WTC11 (cell line): Measurements from ENCODE around the gene TGM2. TPM values are rescaled to one million over a fixed set of nuclear protein-coding genes. Genes with fewer than 3 reads are reported as not detected.

Experiments used
- ATAC-seq: fragments of 200-7000 bp; cut with Tn5 transposase; 2 replicates; pipeline ENCODE4 v1.10.0; 2021; ENCODE audit warnings: mild to moderate bottlenecking, moderate library complexity
- CTCF ChIA-PET: fragments of 300-600 bp; sonication (Branson Sonifier 250); formaldehyde crosslinking; loops from one replicate; lab custom pipeline; 2021; ENCODE audit warnings: antibody characterized with exemption; lab: Charles Lee
- POLR2A ChIA-PET: fragments of 350-600 bp; sonication (Branson Sonifier 250); formaldehyde crosslinking; loops from one replicate; lab custom pipeline; 2021; ENCODE audit warnings: antibody characterized with exemption; lab: Charles Lee
- DNase-seq: peaks from one replicate; pipeline ENCODE4 v3.0.0; 2021; ENCODE audit warnings: low spot score
- H3K27ac Mint-ChIP-seq: 2 replicates; pipeline ENCODE4 v1.8.0; 2021; ENCODE audit warnings: mixed read lengths
- H3K27me3 Mint-ChIP-seq: 2 replicates; pipeline ENCODE4 v1.8.0; 2021; ENCODE audit warnings: low read depth, mild to moderate bottlenecking, moderate library complexity, mixed read lengths
- H3K36me3 Mint-ChIP-seq: 2 replicates; pipeline ENCODE4 v1.8.0; 2021; ENCODE audit warnings: mixed read lengths
- H3K4me1 Mint-ChIP-seq: 2 replicates; pipeline ENCODE4 v1.8.0; 2022; ENCODE audit warnings: mixed read lengths
- H3K4me3 Mint-ChIP-seq: 2 replicates; pipeline ENCODE4 v1.8.0; 2021; ENCODE audit warnings: mild to moderate bottlenecking, moderate library complexity, mixed read lengths
- H3K9me3 Mint-ChIP-seq: 2 replicates; pipeline ENCODE4 v1.8.0; 2021; ENCODE audit warnings: mixed read lengths
- CDX4 ChIP-seq: fragments of 250-450 bp; sonication (Bioruptor Pico); IDR thresholded peaks from 2 replicates; pipeline ENCODE4 v1.9.0; 2021; ENCODE audit warnings: moderate library complexity, mild to moderate bottlenecking, inconsistent platforms, borderline replicate concordance
- CREM ChIP-seq: sonication (generic); formaldehyde crosslinking; IDR thresholded peaks from 2 replicates; pipeline ENCODE4 v1.8.1; 2022; ENCODE audit warnings: mild to moderate bottlenecking, missing genetic modification reagents, moderate library complexity
- CTCF ChIP-seq: fragments of 200-600 bp; IDR thresholded peaks from 2 replicates; pipeline ENCODE4 v1.8.0; 2022; ENCODE audit warnings: antibody characterized with exemption
- MAX ChIP-seq: sonication (generic); formaldehyde crosslinking; IDR thresholded peaks from 2 replicates; pipeline ENCODE4 v1.8.0; 2022; ENCODE audit warnings: mild to moderate bottlenecking, missing genetic modification reagents
- MYBL2 ChIP-seq: sonication (generic); formaldehyde crosslinking; IDR thresholded peaks from 2 replicates; pipeline ENCODE4 v1.8.1; 2023; ENCODE audit warnings: mild to moderate bottlenecking, moderate library complexity, missing genetic modification reagents
- NFE2L1 ChIP-seq: sonication (generic); formaldehyde crosslinking; IDR thresholded peaks from 2 replicates; pipeline ENCODE4 v1.8.1; 2023; ENCODE audit warnings: missing genetic modification reagents
- NFYB ChIP-seq: sonication (generic); formaldehyde crosslinking; conservative IDR thresholded peaks from 2 replicates; pipeline ENCODE4 v1.8.0; 2022; ENCODE audit warnings: low read depth, missing genetic modification reagents
- NR3C1 ChIP-seq: sonication (generic); formaldehyde crosslinking; conservative IDR thresholded peaks from 2 replicates; pipeline ENCODE4 v1.8.1; 2023; ENCODE audit warnings: low read depth, mild to moderate bottlenecking, missing genetic modification reagents
- PRRX2 ChIP-seq: fragments of 250-450 bp; sonication (Bioruptor Pico); IDR thresholded peaks from 2 replicates; pipeline ENCODE4 v1.8.0; 2021; ENCODE audit warnings: mild to moderate bottlenecking
- RELA ChIP-seq: sonication (generic); formaldehyde crosslinking; IDR thresholded peaks from 2 replicates; pipeline ENCODE4 v1.8.1; 2022; ENCODE audit warnings: missing genetic modification reagents, mild to moderate bottlenecking, borderline replicate concordance
- SMAD3 ChIP-seq: sonication (generic); formaldehyde crosslinking; IDR thresholded peaks from 2 replicates; pipeline ENCODE4 v1.8.0; 2022; ENCODE audit warnings: missing genetic modification reagents, mild to moderate bottlenecking, borderline replicate concordance
- SMAD4 ChIP-seq: sonication (generic); formaldehyde crosslinking; IDR thresholded peaks from 2 replicates; pipeline ENCODE4 v1.8.0; 2022; ENCODE audit warnings: mild to moderate bottlenecking, missing genetic modification reagents
- STAT6 ChIP-seq: sonication (generic); formaldehyde crosslinking; conservative IDR thresholded peaks from 2 replicates; pipeline ENCODE4 v1.8.1; 2023; ENCODE audit warnings: mild to moderate bottlenecking, low read depth, missing genetic modification reagents, moderate library complexity
- TEAD4 ChIP-seq: sonication (generic); formaldehyde crosslinking; IDR thresholded peaks from 2 replicates; pipeline ENCODE4 v1.8.0; 2022; ENCODE audit warnings: mild to moderate bottlenecking, missing genetic modification reagents
- USF1 ChIP-seq: sonication (generic); formaldehyde crosslinking; IDR thresholded peaks from 2 replicates; pipeline ENCODE4 v1.8.0; 2022; ENCODE audit warnings: mild to moderate bottlenecking, missing genetic modification reagents
- ZNF121 ChIP-seq: sonication (generic); formaldehyde crosslinking; IDR thresholded peaks from 2 replicates; pipeline ENCODE4 v1.8.0; 2023; ENCODE audit warnings: missing genetic modification reagents
- ZNF138 ChIP-seq: sonication (generic); formaldehyde crosslinking; conservative IDR thresholded peaks from 2 replicates; pipeline ENCODE4 v1.8.1; 2022; ENCODE audit warnings: mild to moderate bottlenecking, moderate library complexity, missing genetic modification reagents
- ZNF219 ChIP-seq: sonication (generic); formaldehyde crosslinking; IDR thresholded peaks from 2 replicates; pipeline ENCODE4 v1.8.0; 2023; ENCODE audit warnings: missing genetic modification reagents, mild to moderate bottlenecking, borderline replicate concordance
- ZNF671 ChIP-seq: fragments of 250-450 bp; sonication (Bioruptor Pico); IDR thresholded peaks from 2 replicates; pipeline ENCODE4 v1.8.0; 2021; ENCODE audit warnings: mild to moderate bottlenecking
- total RNA-seq: library from RNA; stranded (reverse); gene quantifications from 3 replicates; pipeline ENCODE4 v1.2.3, GENCODE V29; 2021
- TF ChIP-seq, protein P1 (sequence below): sonication (generic); formaldehyde crosslinking; IDR thresholded peaks from 2 replicates; pipeline ENCODE4 v1.8.1; 2023; ENCODE audit warnings: mild to moderate bottlenecking, missing genetic modification reagents, moderate library complexity
- TF ChIP-seq, protein P2 (sequence below): fragments of 250-450 bp; sonication (Bioruptor Pico); conservative IDR thresholded peaks from 2 replicates; pipeline ENCODE4 v1.9.0; 2021; ENCODE audit warnings: mild to moderate bottlenecking
- TF ChIP-seq, protein P3 (sequence below): sonication (generic); formaldehyde crosslinking; IDR thresholded peaks from 2 replicates; pipeline ENCODE4 v1.8.1; 2023; ENCODE audit warnings: mild to moderate bottlenecking, moderate library complexity, missing genetic modification reagents
- TF ChIP-seq, protein P4 (sequence below): sonication (generic); formaldehyde crosslinking; IDR thresholded peaks from 2 replicates; pipeline ENCODE4 v1.8.0; 2022; ENCODE audit warnings: missing genetic modification reagents

The TGM2 gene
- total RNA-seq, 1 experiment from 2014 or later, result 1.5 TPM

DNA sequence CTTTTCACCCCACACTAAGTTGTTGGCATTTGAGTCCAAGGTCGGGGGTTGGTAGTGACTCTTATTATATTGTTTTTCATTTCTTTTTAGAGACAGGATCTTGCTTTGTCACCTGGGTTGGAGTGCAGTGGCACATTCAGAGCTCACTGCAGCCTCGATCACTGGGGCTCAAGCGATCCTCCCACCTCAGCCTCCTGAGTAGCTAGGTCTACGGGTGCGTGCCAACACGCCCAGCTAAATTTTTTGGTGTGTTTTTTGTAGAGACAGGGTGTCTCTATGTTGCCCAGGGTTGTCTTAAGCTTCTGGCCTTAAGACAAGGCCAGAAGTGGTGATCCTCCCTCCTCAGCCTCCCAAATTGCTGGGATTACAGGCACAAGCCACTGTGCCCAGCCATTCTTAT, 25.1 kb upstream of the TGM2 start (continued):
- TF ChIP-seq MAX (no peak), SMAD3 (CRISPR knock-in tag) (no peak), NFYB (CRISPR knock-in tag) (no peak), NR3C1 (CRISPR knock-in tag) (no peak), TEAD4 (CRISPR knock-in tag) (no peak), STAT6 (no peak), CDX4 (CRISPR knock-in tag) (no peak), CTCF (no peak), ZNF121 (CRISPR knock-in tag) (no peak), USF1 (CRISPR knock-in tag) (no peak), MYBL2 (no peak)
- TF ChIP-seq, protein P1, sequence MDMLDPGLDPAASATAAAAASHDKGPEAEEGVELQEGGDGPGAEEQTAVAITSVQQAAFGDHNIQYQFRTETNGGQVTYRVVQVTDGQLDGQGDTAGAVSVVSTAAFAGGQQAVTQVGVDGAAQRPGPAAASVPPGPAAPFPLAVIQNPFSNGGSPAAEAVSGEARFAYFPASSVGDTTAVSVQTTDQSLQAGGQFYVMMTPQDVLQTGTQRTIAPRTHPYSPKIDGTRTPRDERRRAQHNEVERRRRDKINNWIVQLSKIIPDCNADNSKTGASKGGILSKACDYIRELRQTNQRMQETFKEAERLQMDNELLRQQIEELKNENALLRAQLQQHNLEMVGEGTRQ, result no peak
- TF ChIP-seq, protein P2, sequence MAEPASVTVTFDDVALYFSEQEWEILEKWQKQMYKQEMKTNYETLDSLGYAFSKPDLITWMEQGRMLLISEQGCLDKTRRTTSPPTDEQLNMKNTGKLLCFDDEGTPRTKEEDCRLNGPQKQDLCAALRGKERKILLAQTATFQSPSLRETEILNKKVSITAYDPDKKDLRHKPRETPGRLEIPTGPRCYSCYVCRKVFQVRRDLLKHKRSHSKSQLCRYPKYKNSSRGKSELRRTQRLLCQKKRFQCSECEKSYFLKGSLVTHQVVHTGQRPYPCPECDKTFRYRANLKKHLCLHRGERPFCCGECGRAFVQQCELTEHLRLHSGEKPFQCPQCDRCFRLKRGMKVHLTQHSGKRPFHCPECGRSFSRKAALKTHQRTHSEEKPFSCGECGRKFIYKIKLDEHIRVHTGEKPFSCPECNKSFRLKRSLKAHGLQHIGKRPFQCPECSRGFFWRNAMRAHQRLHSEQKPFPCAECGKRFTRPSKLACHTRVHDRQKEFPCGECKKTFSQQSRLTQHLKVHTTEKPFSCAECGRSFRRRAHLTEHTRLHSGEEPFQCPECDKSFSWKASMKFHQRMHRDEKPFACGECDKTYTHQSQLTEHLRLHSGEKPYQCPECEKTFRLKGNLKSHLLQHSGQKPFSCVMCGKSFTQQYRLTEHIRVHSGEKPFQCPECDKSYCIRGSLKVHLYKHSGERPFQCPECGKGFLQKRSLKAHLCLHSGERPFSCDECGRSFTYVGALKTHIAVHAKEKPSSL (CRISPR knock-in tag), result no peak
- TF ChIP-seq, all 79 proteins: peak for 0

DNA sequence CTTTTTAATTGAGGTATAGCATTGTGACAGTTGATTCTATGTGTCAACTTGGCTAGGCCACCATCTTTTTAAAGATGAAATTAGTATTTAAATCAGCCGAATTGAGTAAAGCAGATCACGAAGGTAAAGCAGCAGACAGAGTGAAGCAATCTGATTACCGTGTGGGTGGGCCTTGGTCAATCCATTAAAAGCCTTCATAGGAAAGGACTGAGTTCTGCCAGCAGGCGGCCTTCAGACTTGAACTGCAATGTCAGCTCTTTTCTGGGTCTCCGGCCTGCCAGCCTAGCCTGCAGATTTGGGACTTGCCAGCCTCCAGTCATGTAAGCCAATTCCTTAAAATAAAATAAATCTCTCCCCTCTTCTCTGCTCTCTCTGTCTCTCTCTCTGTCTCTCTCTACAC, 22.4 kb upstream of the TGM2 start:
- Mint-ChIP-seq H3K36me3 (no peaks in the 10 kb centered on the region), H3K9me3 (peaks cover 4% of the 10 kb centered on the region), H3K4me1 (0 out of 2 replicates have a peak, but pooled peaks cover 3% of the 10 kb centered on the region), H3K27ac (no peak overlapping the region), H3K27me3 (no peaks in the 10 kb centered on the region; the same call in 1 of the 2 replicates), H3K4me3 (no peak overlapping the region)
- DNase-seq, result peak; percentile 47
- ChIA-PET POLR2A (no interaction called here), CTCF (interaction anchor here (0.6 to 2.2 kb wide), 14 partner anchors 9 to 130 kb away, joined by 3 to 14 read pairs (median 4); no protein-coding TSS in a partner anchor)
- ATAC-seq, result peak; percentile 88
- TF ChIP-seq NFE2L1 (no peak), RELA (CRISPR knock-in tag) (no peak), CREM (CRISPR knock-in tag) (no peak), ZNF138 (CRISPR knock-in tag) (no peak), PRRX2 (CRISPR knock-in tag) (no peak), SMAD4 (CRISPR knock-in tag) (no peak), ZNF219 (CRISPR knock-in tag) (no peak), ZNF671 (CRISPR knock-in tag) (no peak)
- TF ChIP-seq, protein P3, sequence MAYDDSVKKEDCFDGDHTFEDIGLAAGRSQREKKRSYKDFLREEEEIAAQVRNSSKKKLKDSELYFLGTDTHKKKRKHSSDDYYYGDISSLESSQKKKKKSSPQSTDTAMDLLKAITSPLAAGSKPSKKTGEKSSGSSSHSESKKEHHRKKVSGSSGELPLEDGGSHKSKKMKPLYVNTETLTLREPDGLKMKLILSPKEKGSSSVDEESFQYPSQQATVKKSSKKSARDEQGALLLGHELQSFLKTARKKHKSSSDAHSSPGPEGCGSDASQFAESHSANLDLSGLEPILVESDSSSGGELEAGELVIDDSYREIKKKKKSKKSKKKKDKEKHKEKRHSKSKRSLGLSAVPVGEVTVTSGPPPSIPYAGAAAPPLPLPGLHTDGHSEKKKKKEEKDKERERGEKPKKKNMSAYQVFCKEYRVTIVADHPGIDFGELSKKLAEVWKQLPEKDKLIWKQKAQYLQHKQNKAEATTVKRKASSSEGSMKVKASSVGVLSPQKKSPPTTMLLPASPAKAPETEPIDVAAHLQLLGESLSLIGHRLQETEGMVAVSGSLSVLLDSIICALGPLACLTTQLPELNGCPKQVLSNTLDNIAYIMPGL (CRISPR knock-in tag), result no peak
- TF ChIP-seq, protein P4, sequence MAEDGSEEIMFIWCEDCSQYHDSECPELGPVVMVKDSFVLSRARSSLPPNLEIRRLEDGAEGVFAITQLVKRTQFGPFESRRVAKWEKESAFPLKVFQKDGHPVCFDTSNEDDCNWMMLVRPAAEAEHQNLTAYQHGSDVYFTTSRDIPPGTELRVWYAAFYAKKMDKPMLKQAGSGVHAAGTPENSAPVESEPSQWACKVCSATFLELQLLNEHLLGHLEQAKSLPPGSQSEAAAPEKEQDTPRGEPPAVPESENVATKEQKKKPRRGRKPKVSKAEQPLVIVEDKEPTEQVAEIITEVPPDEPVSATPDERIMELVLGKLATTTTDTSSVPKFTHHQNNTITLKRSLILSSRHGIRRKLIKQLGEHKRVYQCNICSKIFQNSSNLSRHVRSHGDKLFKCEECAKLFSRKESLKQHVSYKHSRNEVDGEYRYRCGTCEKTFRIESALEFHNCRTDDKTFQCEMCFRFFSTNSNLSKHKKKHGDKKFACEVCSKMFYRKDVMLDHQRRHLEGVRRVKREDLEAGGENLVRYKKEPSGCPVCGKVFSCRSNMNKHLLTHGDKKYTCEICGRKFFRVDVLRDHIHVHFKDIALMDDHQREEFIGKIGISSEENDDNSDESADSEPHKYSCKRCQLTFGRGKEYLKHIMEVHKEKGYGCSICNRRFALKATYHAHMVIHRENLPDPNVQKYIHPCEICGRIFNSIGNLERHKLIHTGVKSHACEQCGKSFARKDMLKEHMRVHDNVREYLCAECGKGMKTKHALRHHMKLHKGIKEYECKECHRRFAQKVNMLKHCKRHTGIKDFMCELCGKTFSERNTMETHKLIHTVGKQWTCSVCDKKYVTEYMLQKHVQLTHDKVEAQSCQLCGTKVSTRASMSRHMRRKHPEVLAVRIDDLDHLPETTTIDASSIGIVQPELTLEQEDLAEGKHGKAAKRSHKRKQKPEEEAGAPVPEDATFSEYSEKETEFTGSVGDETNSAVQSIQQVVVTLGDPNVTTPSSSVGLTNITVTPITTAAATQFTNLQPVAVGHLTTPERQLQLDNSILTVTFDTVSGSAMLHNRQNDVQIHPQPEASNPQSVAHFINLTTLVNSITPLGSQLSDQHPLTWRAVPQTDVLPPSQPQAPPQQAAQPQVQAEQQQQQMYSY, result no peak
